SKM-1 (cell line): ENCODE data around the gene OXCT2.
A peak's percentile ranks its signal among the peaks of the same experiment; 100 is the strongest.
"Not testable (repeated sequence)": the region's sequence is repeated elsewhere in the genome, so short reads cannot be mapped to it uniquely, and the experiment has no call there.

Experiments
- DNase-seq: peaks from one replicate; lab custom pipeline; 2025; ENCODE audit not compliant: unreplicated experiment; lab: John Stamatoyannopoulos, UW

Gene OXCT2

DNA sequence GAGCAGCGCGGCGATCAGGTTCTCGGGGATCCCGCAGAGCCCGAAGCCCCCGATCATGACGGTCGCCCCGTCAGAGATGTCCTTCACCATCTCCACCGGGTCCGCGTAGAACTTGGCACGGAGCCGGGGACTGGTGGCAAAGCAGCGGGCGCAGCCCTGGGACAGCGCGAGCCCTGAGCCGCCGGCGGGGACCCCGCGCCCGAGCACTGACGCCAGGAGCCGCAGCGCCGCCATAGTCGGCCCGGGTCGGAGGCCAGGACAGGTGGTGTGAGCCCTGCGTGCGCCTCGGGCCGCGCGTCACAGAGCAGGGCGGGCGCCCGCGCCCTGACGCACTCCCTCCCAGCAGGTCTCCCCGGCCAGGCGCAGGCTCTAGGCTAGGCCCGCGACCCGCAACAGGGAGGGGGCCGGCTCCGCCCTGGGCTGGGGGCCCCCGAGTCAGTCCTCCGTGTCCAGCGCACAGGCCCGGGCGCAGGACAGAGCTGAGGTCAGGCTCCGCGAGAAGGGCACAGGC lies at the start of gene OXCT2:
Gene OXCT2 (minus strand): TSS at position 327 of the 511 bp plus-strand sequence. CDS start 93 bp downstream, at position 234.
- DNase-seq: not testable (repeated sequence)

DNA sequence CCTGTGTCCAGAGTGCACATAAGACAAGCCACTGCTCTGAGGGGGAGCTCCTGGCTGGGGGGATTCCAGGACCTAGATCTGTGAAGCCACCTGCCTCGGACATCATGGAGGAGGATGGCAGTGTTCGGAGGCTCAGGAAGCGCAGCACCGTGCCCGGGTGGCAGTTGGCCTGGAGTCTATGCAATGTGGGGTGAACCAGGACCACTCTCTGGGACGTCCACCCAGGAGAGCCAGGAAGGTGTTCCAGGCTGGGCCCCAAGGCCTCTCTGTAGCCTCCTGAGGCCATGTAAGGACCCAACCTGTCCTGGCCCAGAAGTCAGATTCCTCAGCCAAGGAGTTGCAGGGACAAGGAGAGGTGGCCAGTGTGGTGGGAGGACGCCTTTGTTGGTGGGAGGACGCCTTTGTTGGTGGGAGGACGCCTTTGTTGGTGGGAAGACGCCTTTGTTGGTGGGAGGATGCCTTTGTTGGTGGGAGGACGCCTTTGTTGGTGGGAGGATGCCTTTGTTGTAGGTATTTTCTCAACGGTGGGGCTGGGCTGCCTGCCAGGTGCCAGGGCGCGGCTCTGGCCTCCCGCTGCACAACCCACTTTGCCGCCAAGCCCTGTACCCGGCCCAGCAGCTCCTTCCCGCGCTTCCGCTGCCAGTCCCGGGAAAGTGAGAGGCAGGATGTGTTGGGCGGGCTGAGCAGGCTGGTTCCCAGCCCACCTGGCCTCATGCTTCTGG lies 48.1 kb upstream of the OXCT2 start:
- DNase-seq: no peak

DNA sequence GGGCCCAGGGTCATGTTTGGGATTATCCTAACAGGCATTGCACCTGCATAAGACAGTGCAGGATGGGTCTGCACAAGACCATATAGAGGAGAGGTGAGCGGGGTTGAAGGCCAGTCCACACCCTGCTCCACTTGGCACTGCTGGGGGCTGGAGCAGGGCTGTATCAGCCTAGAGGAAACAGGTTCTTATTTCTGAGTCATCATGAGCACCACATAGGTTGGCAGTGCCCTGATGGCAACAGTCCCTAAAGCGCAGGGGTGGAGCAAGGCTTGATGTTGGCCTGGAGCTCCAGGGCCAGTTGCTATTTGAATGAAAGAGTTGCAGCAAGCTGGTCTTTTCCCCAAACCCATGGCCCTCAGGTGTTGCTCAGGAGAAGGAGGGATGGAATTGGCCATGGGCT lies 47.3 kb upstream of the OXCT2 start:
- no peak for DNase-seq

DNA sequence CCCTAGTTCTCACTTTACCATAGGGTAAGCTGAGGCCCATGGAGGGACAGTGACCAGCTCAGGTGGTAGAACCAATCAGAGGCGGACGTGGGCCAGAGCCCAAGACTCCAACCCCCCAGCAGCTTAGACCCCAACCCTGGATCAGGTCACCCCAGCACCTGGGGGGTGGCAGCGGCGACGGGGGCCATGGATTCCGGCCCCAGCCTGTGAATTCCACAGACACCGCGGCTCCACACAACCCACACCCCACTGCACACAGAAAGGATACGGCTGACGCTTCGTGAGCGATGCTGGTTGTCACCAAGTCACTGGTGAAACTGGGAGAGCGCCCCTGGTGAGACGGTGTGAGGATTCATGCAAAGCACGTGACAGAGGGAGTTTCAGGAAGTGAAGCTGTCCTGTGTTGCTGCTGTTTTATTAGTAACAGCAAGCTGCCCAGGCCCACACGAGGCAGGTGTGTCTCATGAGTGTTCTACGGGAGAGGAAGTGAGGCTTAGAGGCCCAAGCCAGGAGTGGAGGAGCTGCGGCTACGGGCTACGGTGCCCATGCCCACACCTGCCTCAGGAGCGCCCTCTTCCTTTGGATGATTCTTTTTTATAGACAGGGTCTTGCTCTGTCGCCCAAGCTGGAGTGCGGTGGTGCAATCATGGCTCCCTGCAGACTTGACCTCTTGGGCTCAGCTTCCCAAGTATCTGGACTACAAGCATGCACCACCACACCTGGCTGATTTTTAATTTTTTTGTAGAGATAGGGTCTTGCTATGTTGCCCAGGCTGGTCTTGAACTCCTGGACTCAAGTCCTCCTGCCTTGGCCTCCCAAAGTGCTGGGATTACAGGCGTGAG lies 46.2 kb upstream of the OXCT2 start:
- DNase-seq: peak; percentile 49

DNA sequence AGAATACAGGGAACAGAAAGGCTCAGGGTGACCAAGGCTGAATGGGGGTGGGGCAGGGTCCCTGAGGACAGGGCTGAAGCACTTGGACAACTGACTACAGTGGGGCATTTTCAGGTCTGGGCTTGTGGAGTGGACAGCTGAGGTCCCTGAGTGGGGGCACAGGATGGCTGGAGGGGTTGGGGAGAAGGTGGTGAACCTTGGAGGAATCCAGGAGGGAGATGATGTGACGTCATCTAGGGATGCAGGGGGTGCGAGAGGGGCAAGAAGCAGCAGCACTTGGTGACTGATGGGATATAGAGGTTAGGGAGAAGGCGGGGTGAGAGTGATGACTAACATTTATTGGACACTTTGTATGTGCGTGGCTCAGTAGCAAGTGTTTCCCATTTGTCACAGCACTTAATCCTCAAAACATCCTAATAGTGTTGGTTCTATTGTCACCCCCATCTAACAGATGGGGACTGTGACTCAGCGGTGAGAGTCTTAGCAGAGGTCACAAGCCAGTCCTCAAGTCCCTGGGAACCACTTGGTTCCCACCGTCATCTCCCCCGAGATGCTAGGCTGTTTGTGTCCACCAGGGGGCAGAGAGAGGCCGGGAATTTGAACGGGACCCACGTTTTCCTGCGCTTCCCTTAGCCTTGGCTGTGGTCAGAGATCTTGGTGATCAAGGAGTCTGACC lies 45.4 kb upstream of the OXCT2 start:
- DNase-seq: peak; percentile 19

DNA sequence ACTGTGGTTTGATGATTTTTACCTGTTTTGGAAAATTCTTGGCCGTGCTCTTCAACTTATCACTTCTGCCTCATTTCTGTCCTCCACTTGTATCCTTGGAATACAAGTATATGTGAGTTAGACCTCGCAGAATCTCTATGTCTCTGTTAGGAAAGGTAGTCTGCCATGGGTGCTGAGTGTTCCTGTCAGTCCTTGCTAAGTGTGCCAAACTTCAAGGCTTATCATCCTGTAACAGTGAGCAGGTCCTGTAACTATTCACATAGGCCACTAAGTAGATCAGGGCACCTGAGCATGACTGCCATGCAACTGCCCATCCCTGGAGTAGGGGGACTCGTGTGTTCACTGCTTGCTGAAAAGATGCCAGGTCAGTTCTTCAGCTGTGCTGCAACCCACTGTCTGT lies 41.8 kb upstream of the OXCT2 start:
- no peak for DNase-seq

DNA sequence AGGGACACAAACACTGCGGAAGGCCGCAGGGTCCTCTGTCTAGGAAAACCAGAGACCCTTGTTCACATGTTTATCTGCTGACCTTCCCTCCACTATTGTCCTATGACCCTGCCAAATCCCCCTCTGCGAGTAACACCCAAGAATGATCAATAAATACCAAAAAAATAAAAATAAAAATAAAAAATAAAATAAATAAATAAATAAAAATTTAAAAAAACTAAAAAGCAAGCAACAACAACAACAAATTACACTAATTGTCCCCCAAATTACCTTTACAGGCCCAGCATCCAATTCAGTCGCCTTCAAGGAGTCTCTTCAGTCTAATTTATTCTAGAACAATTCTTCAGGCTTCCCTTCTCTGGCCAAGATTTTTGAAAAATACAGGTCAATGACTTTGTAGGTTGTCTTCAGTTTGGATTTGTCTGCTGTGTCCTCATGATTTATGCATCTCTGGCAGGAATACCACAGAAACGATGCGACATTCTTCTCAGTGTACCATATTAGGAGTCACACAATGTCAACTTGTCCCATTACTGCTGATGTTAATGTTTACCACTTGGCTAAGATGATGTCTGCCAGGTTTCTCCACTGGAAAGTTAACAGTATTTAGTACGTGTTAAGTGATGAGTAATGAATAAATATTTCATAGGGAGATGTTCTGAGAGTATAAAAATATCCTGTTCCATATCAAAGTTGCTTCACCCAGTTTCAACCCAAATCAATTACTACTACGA lies 37.8 kb upstream of the OXCT2 start:
- no peak for DNase-seq

DNA sequence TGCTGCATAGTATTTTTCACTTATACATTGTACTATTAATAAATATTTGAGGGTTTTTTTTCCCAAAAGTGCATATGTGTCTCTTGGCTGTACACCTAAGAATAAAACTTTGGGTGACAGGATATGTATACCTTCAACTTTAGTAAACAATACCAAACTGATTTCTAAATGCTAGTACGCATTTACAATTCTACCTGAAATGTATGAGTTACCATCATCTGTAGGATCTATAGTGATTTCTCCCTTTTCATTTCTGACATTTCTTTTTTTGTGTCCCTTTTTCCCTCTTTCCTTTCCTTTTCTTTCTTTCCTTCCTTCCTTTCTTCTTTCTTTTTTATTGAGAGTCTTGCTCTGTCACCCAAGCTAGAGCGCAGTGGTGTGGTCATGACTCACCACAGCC lies 34.2 kb upstream of the OXCT2 start:
- DNase-seq: no peak

DNA sequence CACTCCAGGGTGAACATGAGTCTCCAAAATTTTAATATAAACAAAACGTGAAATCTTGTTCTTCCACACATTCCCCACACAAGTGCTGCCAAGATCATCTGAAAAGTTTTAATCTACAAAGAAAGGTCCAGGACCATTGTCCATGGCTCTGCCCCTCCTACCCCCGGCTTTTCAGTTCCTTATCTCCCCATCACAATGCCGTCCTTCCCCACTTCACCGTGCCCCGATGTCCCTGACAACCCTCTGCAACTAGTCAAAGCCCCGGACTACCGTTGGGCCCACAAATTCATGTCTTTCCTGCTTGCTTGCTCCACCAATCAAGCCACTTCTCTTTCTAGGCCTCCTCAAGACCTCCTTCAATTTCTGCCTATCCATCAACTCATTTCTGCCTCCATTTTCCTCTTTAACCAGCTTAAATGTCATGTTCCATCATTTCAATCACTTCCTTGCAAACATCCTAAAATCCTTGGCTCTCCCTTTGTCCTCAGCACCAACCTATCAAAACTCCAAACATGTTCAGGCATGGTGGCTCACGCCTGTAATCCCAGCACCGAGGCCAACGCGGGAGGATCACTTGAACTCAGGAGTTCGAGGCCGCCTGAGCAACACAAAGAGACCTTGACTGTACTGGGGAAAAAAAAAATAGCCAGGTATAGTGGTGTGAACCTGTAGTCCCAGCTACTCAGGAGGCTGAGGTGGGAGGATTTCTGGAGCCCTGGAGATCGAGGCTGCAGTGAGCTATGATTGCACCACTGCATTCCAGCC lies 31.5 kb upstream of the OXCT2 start:
- no peak for DNase-seq

DNA sequence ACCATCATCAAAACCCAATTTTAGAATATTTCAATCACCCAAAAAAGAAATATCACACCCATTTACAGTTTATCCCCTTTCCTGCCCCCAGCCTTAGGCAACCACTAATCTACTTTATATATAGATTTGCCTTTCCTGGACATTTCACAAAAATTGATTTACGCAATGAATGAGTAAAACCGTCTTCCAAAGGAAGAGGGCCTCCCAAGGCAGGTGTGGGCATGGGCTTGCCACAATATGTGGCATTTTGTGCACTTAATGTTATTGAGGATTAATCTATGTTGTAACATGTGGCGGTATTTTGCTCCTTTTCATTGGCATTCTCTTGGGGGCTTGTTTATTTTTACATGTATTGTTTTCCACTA lies 29.3 kb upstream of the OXCT2 start:
- DNase-seq: peak; percentile 28

DNA sequence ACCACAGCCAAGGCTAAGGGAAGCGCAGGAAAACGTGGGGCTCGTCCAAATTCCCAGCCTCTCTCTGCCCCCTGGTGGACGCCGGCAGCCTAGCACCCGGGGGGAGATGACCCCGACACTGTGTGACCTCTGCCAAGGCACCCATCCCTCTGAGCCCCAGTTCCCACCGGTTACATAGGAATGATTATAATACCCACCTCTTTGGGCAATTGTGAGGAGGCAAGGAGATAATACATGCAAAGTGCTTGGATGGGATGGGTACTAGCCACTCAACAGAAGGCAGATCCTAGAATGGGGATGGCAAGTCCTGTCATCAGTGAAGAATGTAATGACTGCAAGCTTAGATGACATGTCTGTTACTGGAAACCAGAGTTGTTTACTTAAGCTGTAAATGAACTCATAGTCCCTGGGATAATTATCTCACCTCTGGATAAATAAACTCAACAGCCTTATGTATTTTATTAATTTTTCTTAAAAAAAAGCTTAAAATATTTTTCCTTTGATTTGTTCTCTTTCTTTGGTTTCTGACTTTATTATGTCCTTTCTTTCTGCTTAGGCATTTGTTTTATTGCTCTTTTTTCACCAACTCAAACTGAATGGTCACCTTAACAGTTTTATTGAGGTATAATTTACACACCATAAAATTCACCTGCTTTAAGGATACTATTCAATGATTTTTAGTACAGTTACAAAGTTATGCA lies 28.8 kb upstream of the OXCT2 start:
- DNase-seq: peak; percentile 19

DNA sequence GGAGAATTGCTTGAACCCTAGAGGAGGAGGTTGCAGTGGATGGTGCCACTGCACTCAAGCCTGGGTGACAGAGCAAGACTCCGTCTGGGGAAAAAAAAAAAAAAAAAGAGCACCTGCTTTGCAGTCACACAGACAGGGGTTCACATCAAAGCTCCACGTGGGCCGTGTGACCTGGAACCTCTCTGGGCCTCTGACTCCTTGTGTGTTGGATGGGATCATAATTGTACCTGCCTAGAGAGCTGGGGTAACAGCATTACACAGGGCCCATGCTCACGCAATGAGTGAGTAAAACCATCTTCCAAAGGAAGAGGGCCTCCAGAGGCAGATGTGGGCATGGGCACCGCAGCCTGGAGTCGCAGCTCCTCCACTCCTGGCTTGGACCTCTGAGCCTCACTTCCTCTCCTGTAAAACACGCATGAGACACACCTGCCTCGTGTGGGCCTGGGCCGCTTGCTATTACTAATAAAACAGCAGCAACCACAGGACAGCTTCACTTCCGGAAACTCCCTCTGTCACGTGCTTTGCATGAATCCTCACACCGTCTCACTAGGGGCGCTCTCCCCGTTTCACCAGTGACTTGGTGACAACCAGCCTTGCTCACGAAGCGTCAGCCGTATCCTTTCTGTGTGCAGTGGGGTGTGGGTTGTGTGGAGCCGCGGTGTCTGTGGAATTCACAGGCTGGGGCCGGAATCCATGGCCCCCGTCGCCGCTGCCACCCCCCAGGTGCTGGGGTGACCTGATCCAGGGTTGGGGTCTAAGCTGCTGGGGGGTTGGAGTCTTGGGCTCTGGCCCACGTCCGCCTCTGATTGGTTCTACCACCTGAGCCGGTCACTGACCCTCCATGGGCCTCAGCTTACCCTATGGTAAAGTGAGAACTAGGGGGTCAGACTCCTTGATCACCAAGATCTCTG lies 28.0 kb upstream of the OXCT2 start:
- not testable (repeated sequence) for DNase-seq

DNA sequence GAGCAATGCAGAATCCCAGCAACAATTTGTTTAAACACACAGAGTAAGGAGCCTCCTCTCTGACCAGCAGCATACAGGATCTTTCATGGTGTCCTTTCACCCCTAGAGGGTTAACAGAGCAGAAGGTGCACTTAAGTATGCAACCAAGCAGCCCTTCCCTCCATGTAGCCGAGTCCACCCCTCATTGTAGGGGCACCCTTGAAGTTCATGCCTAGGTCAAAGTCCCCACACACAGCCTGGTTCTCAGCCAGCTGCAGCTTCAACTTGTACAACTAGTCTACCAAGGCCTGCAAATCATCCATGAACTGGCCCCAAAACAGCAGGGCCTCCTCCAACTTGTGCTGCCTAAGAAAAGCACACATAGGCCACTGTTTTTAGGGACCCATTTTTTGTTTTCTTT lies 24.5 kb upstream of the OXCT2 start:
- DNase-seq: no peak

DNA sequence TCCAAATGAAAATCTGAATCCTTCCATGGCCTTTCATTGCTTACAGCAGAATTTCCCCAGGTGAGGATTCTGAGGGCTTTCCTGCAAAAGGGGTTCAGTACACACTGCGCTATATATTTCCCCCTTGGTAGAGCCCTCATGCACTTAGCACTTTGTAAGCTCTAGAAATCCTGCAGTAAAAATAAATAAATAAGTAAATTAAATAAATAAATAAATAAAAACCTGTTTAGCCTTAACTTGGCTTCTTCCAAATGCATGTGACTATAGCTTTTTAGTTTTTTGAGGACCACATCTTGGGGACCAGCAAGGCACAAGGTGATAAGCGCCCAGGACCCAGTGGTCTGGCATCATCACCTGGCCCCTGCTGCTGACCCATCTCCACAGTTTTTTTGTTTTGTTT lies 20.7 kb upstream of the OXCT2 start:
- no peak for DNase-seq

DNA sequence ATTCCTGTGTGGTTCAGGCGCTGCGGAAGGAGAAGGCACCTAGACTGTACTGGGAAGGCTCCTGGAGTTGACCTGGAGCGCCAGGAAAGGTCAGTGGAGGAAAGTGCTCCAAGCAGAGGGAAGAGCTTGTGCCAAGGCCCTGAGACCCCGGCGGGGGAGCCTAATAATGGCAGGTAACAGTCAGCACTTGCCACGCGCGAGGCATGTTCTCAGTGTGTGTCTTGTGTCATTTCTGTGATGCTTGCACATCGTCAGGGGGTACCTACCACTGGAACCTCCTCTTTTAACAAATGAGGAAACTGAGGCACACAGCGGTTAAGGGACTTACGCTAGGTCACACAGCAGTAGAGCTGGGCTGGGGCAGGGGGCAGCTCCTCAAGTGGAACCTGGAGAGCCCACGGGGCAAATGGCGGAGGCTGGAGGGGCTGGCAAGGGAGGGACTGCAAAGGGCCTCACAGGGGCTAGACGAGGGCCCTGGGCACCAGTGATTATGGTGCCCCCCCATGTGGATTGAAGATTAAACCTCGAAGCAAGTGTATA lies 18.5 kb upstream of the OXCT2 start:
- DNase-seq: no peak

DNA sequence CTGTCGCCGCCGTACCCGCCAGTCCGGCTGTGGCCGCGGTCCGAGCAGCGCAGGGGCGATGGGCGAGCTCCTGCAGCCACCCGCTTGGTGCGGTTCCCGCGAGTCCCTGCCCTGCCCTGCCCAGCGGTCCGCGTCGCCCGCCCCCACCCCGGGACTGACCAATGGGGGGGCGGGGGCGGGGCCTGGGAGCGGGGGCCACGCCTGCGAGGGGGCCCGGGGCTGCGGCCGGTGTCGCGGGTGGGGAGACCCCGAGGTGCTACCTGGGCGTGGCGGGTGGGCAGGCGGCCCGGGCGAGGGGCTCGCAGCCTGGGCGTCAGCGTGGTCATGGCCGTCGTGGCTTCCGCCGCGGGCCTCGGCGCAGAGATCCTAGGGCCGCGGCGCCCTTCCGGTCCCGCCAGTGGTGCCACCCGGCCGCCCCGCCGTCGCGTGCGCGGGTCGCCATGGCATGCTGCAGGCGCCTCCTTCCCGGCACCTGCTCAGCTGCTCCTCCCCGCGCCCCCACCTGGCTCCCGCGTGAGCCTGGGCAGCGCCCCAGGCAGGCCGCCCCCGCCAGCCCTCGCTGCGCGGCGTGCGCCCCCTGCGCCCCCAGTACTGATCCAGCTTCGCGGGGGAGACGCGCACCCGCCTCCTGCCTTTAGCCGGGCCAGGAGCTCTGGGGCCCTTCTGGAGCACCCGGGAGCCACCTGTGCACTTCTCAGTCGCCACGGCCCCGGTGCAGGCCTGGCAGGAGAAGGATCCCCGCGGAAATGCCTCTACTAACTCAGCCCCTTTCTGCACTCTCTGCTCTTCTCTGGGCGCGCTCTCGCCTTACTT lies 17.8 kb upstream of the OXCT2 start, which contains the start of gene BMP8B:
Gene BMP8B (minus strand): TSS at position 108 of the 813 bp plus-strand sequence. CDS start 380 bp downstream, outside the sequence.
- peak; percentile 29 for DNase-seq

DNA sequence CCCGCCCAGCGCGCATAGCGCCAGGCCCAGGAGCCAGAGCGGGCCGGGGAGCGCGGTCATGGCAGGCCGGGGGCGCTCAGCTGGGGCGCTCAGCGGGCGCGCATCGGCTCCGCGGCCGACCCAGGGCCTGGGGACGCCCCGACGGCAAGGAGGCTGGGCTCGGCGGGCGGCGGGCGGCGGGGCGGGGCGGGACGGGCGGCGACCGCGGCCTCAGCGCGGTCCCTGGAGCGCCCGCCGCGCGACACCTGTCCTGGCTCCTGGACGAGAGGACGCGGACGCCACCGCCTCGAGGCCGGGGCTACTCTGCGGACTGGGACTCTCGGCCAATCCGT lies 17.2 kb upstream of the OXCT2 start:
- no peak for DNase-seq
